HG03159 (cell line): Measurements from ENCODE around the gene IPO9.
"Not testable (repeated sequence)": the region's sequence is repeated elsewhere in the genome, so short reads cannot be mapped to it uniquely, and the experiment has no call there.

Experiments used
- ATAC-seq: cut with Tn5 transposase; IDR thresholded peaks from one replicate; pipeline ENCODE4 v1.9.1; 2021; ENCODE audit warnings: mild to moderate bottlenecking, moderate library complexity; ENCODE audit not compliant: unreplicated experiment

The IPO9 gene

DNA sequence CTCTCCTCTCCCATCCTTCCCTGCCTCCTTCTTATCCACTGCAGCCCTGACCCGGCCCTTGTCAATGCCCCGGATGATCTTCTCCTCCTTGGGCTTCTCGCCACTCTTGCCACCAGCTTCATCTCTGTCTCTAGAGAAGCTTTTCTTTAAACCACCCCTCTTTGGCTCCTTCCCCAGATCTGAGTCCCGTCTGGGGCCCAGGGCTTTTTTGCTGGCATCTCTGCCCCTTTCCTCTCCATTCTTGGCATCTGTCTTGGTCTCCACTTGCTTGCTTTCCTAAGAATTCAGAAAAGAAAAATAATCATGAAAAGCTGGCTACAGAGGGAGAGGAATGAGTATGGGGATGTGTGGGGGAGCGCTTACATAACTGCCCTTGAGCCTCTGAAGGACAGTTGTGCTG is 71.5 kb downstream of the IPO9 start:
- ATAC-seq = no peak

DNA sequence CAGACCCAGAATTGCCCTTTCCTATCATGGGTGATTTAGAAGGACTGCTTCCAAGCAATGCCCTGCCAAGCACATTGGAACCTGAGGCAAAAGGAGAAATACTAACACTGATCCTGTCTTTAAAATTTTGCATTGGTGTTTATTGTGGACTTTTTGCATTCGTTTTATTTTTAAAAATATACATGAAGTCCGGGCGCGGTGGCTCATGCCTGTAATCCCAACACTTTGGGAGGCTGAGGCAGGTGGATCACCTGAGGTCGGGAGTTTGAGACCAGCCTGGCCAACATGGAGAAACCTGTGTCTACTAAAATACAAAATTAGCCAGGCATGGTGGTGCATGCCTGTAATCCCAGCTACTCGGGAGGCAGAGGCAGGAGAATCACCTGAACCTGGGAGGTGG is 72.1 kb downstream of the IPO9 start:
- not testable (repeated sequence) for ATAC-seq

DNA sequence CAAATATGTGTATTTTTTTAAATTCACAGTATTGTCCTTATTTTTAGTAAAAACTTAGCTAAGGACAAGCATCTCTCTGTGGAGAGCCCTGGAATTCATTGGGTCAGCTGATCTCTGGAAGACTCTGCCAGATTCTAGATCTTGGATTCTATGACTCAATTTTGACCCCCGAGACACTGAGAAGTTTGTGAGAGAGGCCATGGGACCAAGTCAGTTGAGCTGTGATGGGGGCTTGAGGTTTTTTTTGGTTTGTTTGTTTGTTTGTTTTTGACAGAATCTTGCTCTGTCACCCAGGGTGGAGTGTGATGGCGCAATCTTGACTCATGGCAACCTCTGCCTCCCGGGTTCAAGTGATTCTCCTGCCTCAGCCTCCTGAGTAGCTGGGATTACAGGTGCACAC is 73.2 kb downstream of the IPO9 start:
- ATAC-seq = no peak

DNA sequence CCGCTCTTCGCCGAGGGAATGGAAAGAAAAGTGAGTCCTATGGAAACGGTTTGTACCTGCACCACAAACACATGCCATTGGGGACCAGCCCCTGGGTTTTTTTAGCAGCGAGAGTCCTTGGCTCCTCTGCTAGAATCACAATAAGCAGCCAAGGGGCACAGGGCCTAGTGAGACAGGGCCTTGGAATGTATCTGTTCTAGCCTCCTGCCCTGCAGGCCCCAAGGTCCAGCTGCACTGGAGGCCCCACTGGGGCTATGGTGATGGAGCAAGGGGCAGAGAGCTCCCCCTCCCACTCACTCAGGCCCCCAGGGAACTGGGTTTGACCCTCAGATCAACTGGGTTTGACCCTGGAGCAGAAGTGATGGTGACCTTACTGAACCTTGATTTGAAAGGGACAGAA is 74.2 kb downstream of the IPO9 start:
- no peak for ATAC-seq

DNA sequence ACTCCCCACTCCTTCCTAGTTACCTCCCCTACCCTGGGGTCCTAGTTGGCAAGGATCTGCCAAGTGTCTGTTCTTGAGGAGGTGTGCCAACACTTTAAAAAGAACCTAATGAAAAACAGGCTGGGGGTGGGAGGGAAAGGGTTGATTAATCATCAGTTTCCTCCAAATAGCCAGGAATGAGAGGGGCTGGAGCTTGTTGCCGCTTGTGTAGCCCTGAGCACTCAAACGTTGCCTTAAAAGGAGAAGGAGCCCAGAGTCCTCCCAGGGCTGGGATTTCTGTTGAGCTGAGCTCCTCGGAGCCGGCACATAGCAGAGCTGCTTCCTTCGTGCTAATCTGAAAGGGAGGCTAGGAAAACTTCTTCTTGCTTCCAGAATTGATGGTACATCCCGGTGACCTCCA is 75.6 kb downstream of the IPO9 start:
- ATAC-seq = no peak

DNA sequence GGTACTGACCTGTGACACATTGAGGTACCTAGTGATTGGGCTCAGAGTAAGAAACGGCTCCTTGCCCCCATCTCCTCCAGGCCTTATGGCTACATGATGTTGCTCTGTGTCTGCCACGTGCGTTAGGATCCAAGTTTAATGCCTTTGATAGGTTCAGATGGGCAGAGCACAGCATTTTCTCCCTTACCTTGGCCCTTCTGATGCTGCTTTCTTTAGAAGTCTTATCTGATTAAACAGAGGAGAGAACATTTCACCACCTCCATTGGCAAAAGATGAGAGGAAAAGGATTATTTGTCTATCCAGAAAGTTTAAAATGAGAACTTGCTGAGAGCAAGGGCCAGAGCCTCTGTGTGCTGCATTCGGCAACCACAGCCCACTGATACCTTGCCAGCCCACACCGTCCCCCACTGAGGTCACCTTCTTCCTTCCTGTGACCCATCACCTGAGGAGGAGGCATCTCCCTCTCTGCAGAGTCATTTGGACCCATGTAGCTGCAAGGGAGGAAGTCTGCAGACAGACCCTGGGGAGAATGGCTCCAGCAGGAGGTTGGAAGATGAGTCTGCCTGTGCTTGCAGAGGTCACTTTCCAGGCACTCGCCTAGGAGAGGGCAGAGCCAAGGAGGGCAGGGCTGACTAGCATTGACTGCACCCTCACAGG is 76.4 kb downstream of the IPO9 start:
- ATAC-seq = no peak

- no peak for ATAC-seq
Measured at GRCh38 chr1:201906336-201906735, 77.4 kb downstream of the IPO9 start.

- ATAC-seq = no peak
Measured at GRCh38 chr1:201907621-201908020, 78.7 kb downstream of the IPO9 start.

- ATAC-seq = no peak
Measured at GRCh38 chr1:201911826-201912571, 83.0 kb downstream of the IPO9 start.

- ATAC-seq = no peak
Measured at GRCh38 chr1:201912832-201913231, 83.9 kb downstream of the IPO9 start.

- no peak for ATAC-seq
Measured at GRCh38 chr1:201914456-201915235, 85.7 kb downstream of the IPO9 start.

- ATAC-seq = no peak
Measured at GRCh38 chr1:201916649-201917249, 87.8 kb downstream of the IPO9 start.

DNA sequence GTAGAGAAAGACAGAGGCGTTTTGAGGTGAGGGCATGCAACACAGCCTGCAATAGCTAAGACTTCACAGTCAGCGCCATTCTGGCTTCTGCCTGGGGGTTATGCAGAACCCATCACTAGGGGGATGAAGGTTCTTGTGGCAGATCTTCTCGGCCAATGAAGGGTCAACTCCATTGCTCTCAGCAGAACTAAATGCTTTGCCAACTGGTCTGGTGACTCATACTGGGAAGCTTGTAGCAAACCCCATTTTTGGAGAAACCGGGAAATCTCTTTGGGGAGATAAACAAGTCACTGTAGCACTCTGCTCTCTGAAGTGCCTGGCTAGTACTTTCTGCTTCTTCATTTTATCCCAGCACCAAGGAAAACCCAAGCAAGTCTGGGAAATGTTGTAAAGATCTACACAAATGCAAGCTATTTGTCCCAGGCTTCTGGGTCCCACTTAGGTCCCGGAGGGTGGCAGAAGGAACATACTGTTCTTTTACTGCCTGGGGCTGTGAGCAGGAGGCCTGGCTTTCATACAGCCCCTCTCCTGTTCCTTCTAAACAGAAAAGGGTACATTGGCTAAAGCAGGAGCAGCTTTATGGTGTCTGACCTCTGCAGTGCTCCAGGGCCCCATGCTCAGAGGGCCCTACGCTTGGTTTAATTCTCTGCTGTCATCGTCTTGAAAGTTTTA is 88.5 kb downstream of the IPO9 start:
- ATAC-seq = no peak

DNA sequence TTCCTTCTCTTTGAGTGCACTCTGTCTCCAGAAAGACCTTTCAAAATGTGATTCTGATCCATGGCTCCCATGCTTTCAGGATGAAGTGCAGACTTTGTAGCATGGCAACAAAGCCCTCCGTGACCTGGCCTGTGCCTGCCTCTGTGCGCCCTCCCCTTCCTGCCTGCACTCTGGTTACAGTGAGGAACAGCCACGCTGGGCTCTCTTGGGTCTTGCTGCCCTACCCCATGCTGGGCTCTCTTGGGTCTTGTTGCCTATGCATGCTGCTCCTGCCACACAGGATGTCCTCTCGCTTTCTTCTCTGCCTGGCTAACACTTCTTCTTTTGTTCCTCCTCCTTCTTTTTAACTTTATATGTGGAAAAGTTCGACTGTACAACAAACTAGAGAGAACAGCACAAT is 89.4 kb downstream of the IPO9 start:
- no peak for ATAC-seq

GRCh38 chr1:201921952-201922558 is 93.1 kb downstream of the IPO9 start:
- no peak for ATAC-seq

GRCh38 chr1:201925301-201925567 is 96.3 kb downstream of the IPO9 start:
- ATAC-seq = no peak

GRCh38 chr1:201925981-201926645 is 97.2 kb downstream of the IPO9 start:
- ATAC-seq = no peak

- ATAC-seq = no peak
Measured at GRCh38 chr1:201928266-201928665, 99.3 kb downstream of the IPO9 start.

DNA sequence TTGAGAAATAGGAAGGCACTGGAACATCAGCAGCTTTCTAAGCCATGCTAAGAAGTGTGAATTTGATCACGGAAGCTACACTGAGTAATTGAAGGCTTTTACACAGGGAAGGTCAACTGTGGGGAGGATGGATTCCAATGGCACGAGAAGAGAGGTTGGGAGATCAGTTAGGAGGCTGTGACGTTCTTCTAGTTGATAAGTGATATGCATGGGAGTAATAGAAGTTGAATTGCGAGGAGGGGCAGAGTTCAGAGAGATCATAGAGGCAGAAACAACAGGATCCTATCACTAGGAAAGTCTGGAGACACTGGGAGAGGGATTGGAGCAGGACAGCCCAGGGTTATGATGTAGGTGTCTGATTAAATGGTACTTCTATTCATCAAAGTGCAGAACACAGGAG is 101.2 kb downstream of the IPO9 start:
- no peak for ATAC-seq

- ATAC-seq = no peak
Measured at GRCh38 chr1:201930803-201931202, 101.8 kb downstream of the IPO9 start.
